Measurements from ENCODE around the gene ADPRS. TPM values are rescaled to one million over a fixed set of nuclear protein-coding genes. Genes with fewer than 3 reads are reported as not detected.

Gene ADPRS
- total RNA-seq, 1 experiment from 2014 or later = 27.8 TPM

- H3K79me1 ChIP-seq (ENCODE audit: insufficient read depth, low read depth, low read length, poor library complexity, severe bottlenecking) = no peaks in the 10 kb centered on the region
- peaks cover 2% of the 10 kb centered on the region for H3K23me2 ChIP-seq (ENCODE audit: insufficient read length, low read depth, low read length, poor library complexity, severe bottlenecking)
- no peak overlapping the region for H2AFZ ChIP-seq (ENCODE audit: low read length)
- Mint-ChIP-seq H3K9me3 (no peaks in the 10 kb centered on the region; a peak in 1 of 5 replicates), H3K27ac (peak overlapping the region in 1 of 3 experiments; percentile 62; a peak in 1 of 7 replicates), H3K4me3 (no peak overlapping the region; a peak in 1 of 5 replicates), H3K36me3 (ENCODE audit: insufficient read depth in 1 of 3, low read depth in 3 of 3) (no peaks in the 10 kb centered on the region), H3K4me1 (peaks cover 19 to 33% of the 10 kb centered on the region in 2 experiments), H3K27me3 (ENCODE audit: low read depth) (peaks cover 46% of the 10 kb centered on the region)
- no peaks in the 10 kb centered on the region for H3K9me3 ChIP-seq (ENCODE audit: control insufficient read depth, low read depth, low read length)
- no peak overlapping the region for H3K27ac ChIP-seq (ENCODE audit: insufficient read length, low read depth, low read length)
- no peak overlapping the region for H3K9ac ChIP-seq (ENCODE audit: extremely low read depth, insufficient read length, low read length)
- no peak overlapping the region for H3K23ac ChIP-seq (ENCODE audit: insufficient read length, low read depth, low read length)
- H3K4ac ChIP-seq (ENCODE audit: low read depth, low read length) = no peak overlapping the region
- no peak overlapping the region for H3T11ph ChIP-seq (ENCODE audit: low read length)
- no peak overlapping the region for H2BK12ac ChIP-seq (ENCODE audit: insufficient read length, low read depth, low read length)
- H3K27me3 ChIP-seq (ENCODE audit: insufficient read depth, low read length) = peaks cover 17% of the 10 kb centered on the region; the same call in 1 of the 2 replicates
- H4K91ac ChIP-seq (ENCODE audit: insufficient read length, low read depth, low read length) = no peak overlapping the region
- H4K5ac ChIP-seq (ENCODE audit: insufficient read length, low read depth, low read length) = no peak overlapping the region
- no peak overlapping the region for H2BK5ac ChIP-seq (ENCODE audit: insufficient read length, low read length)
- no peak overlapping the region for H2BK15ac ChIP-seq (ENCODE audit: low read depth, low read length)
- H2BK20ac ChIP-seq (ENCODE audit: low read depth, low read length, poor library complexity, severe bottlenecking) = no peak overlapping the region
- no peak overlapping the region for H3K18ac ChIP-seq (ENCODE audit: insufficient read length, low read depth, low read length)
- H2BK120ac ChIP-seq (ENCODE audit: low read depth, low read length, poor library complexity, severe bottlenecking) = no peak overlapping the region
- no peak overlapping the region for H4K8ac ChIP-seq (replicated peaks; ENCODE audit: insufficient read length, low read depth, low read length)
- no peaks in the 10 kb centered on the region for H4K20me1 ChIP-seq (ENCODE audit: control insufficient read depth, insufficient read depth, insufficient read length)
- H3K79me2 ChIP-seq (ENCODE audit: insufficient read depth, low read length) = no peaks in the 10 kb centered on the region
- H3K14ac ChIP-seq (ENCODE audit: insufficient read depth, low read length) = no peak overlapping the region
- H3K56ac ChIP-seq (ENCODE audit: insufficient read length, low read depth, low read length) = no peak overlapping the region
- no peak for TF ChIP-seq CTCF (conservative IDR thresholded peaks at IDR 0.05)
- H2AK5ac ChIP-seq (ENCODE audit: insufficient read length, low read length) = no peak overlapping the region
- peaks cover 2% of the 10 kb centered on the region; the same call in 1 of the 2 replicates for H3K4me1 ChIP-seq (ENCODE audit: insufficient read depth, low read length)
- no CpG with 5 or more reads among the region's 12 CpGs for WGBS (ENCODE audit: extremely low coverage, insufficient read length, low lambda C conversion rate)
- no peak for DNase-seq
- no peak overlapping the region for H3K4me2 ChIP-seq (ENCODE audit: insufficient read depth, insufficient read length, low read length)
These were observed 33.7 kb downstream of the ADPRS start for GRCh38 chr1:36122062-36123030.
